ENCODE results near the gene C1orf35. TPM values are rescaled to one million over a fixed set of nuclear protein-coding genes. Genes with fewer than 3 reads are reported as not detected.
"Not testable (repeated sequence)": the region's sequence is repeated elsewhere in the genome, so short reads cannot be mapped to it uniquely, and the experiment has no call there.

C1orf35 gene
- total RNA-seq, 1 donor from 2014 or later = 20.2 TPM

- no peak for DNase-seq (ENCODE audit: low spot score in 2 of 2, unreplicated experiment in 2 of 2)
- Mint-ChIP-seq H3K4me1 (no peaks in the 10 kb centered on the region), H3K27ac (no peak overlapping the region), H3K9me3 (peaks cover 15% of the 10 kb centered on the region), H3K36me3 (peaks cover 7% of the 10 kb centered on the region), H3K27me3 (ENCODE audit: low read depth) (peaks cover 6% of the 10 kb centered on the region), H3K4me3 (no peak overlapping the region)
- TF ChIP-seq CTCF (IDR thresholded peaks at IDR 0.05; ENCODE audit: unreplicated experiment) = no peak
Observed at GRCh38 chr1:228118040-228118439, 14.9 kb upstream of the C1orf35 start.

- Mint-ChIP-seq H3K27me3 (ENCODE audit: low read depth) (peaks cover 2% of the 10 kb centered on the region), H3K4me3 (no peak overlapping the region), H3K36me3 (peaks cover 7% of the 10 kb centered on the region), H3K9me3 (peaks cover 15% of the 10 kb centered on the region), H3K4me1 (no peaks in the 10 kb centered on the region), H3K27ac (no peak overlapping the region)
- TF ChIP-seq CTCF (IDR thresholded peaks at IDR 0.05; ENCODE audit: unreplicated experiment) = no peak
- DNase-seq (ENCODE audit: low spot score in 2 of 2, unreplicated experiment in 2 of 2) = no peak
Observed at GRCh38 chr1:228117335-228117734, 14.2 kb upstream of the C1orf35 start.

GRCh38 chr1:228114827-228115226 lies 11.7 kb upstream of the C1orf35 start:
- Mint-ChIP-seq H3K9me3 (peaks cover 13% of the 10 kb centered on the region), H3K36me3 (peaks cover 7% of the 10 kb centered on the region), H3K4me1 (peaks cover 10% of the 10 kb centered on the region), H3K4me3 (no peak overlapping the region), H3K27ac (no peak overlapping the region), H3K27me3 (ENCODE audit: low read depth) (no peaks in the 10 kb centered on the region)
- DNase-seq (ENCODE audit: low spot score in 2 of 2, unreplicated experiment in 2 of 2) = no peak
- no peak for TF ChIP-seq CTCF (IDR thresholded peaks at IDR 0.05; ENCODE audit: unreplicated experiment)

GRCh38 chr1:228112617-228113016 lies 9.5 kb upstream of the C1orf35 start:
- H3K36me3 Mint-ChIP-seq = peaks cover 4% of the 10 kb centered on the region
- no peak for TF ChIP-seq CTCF (IDR thresholded peaks at IDR 0.05; ENCODE audit: unreplicated experiment)
- H3K9me3 Mint-ChIP-seq = peaks cover 2% of the 10 kb centered on the region
- no peak overlapping the region for H3K4me3 Mint-ChIP-seq
- H3K4me1 Mint-ChIP-seq = peaks cover 24% of the 10 kb centered on the region
- H3K27ac Mint-ChIP-seq = no peak overlapping the region
- no peak for DNase-seq (ENCODE audit: low spot score in 2 of 2, unreplicated experiment in 2 of 2)
- no peaks in the 10 kb centered on the region for H3K27me3 Mint-ChIP-seq (ENCODE audit: low read depth)

- Mint-ChIP-seq H3K27ac (no peak overlapping the region), H3K4me1 (peaks cover 24% of the 10 kb centered on the region), H3K36me3 (peaks cover 2% of the 10 kb centered on the region), H3K9me3 (no peaks in the 10 kb centered on the region), H3K27me3 (ENCODE audit: low read depth) (no peaks in the 10 kb centered on the region), H3K4me3 (no peak overlapping the region)
- DNase-seq (ENCODE audit: low spot score in 2 of 2, unreplicated experiment in 2 of 2) = no peak
- TF ChIP-seq CTCF (IDR thresholded peaks at IDR 0.05; ENCODE audit: unreplicated experiment) = no peak
Observed at GRCh38 chr1:228112167-228112566, 9.0 kb upstream of the C1orf35 start.

GRCh38 chr1:228111315-228111714 lies 8.2 kb upstream of the C1orf35 start:
- not testable (repeated sequence) for DNase-seq (ENCODE audit: low spot score in 2 of 2, unreplicated experiment in 2 of 2); H3K4me3 Mint-ChIP-seq; H3K27me3 Mint-ChIP-seq (ENCODE audit: low read depth); H3K36me3 Mint-ChIP-seq; H3K9me3 Mint-ChIP-seq
- Mint-ChIP-seq H3K27ac (peak overlapping the region; percentile 99), H3K4me1 (peaks cover 24% of the 10 kb centered on the region)

Measured in mesothelial cell of epicardium (in vitro differentiated cells).